HUDEP-2 (cell line): Measurements from ENCODE around the gene CEP89.
"Not testable (repeated sequence)": the region's sequence is repeated elsewhere in the genome, so short reads cannot be mapped to it uniquely, and the experiment has no call there.

Experiments
- DNase-seq, 76 experiments: peaks; one replicate each; lab custom pipeline; 2025; ENCODE audit not compliant: unreplicated experiment in 76 of 76; lab: John Stamatoyannopoulos, UW

CEP89 gene

GRCh38 chr19:32901504-32902161, 70.1 kb downstream of the CEP89 start:
- DNase-seq = no peak

GRCh38 chr19:32896516-32897214, 75.1 kb downstream of the CEP89 start:
- no peak for DNase-seq

- no peak for DNase-seq
Measured at GRCh38 chr19:32895384-32895783, 76.4 kb downstream of the CEP89 start.

GRCh38 chr19:32891609-32892008, 80.1 kb downstream of the CEP89 start:
- DNase-seq = no peak

GRCh38 chr19:32890841-32891240, 80.9 kb downstream of the CEP89 start:
- no peak for DNase-seq

- DNase-seq = no peak
Measured at GRCh38 chr19:32890326-32890725, 81.4 kb downstream of the CEP89 start.

GRCh38 chr19:32889137-32889934, 82.4 kb downstream of the CEP89 start:
- no peak for DNase-seq

GRCh38 chr19:32887572-32888215, 84.1 kb downstream of the CEP89 start:
- no peak for DNase-seq

GRCh38 chr19:32886241-32886640, 85.5 kb downstream of the CEP89 start:
- no peak for DNase-seq

- not testable (repeated sequence) for DNase-seq
Measured at GRCh38 chr19:32885255-32885654, 86.5 kb downstream of the CEP89 start.

- DNase-seq = no peak
Measured at GRCh38 chr19:32881766-32882165, 90.0 kb downstream of the CEP89 start.

- no peak for DNase-seq
Measured at GRCh38 chr19:32880622-32881021, 91.1 kb downstream of the CEP89 start.

- DNase-seq = no peak
Measured at GRCh38 chr19:32879741-32880140, 92.0 kb downstream of the CEP89 start.

- no peak for DNase-seq
Measured at GRCh38 chr19:32878988-32879387, 92.8 kb downstream of the CEP89 start.

- DNase-seq = no peak
Measured at GRCh38 chr19:32877977-32878745, 93.6 kb downstream of the CEP89 start.

GRCh38 chr19:32877323-32877912, 94.3 kb downstream of the CEP89 start:
- no peak for DNase-seq

GRCh38 chr19:32876919-32877285, 94.9 kb downstream of the CEP89 start:
- no peak for DNase-seq

GRCh38 chr19:32876236-32876918, 95.4 kb downstream of the CEP89 start:
- DNase-seq = no peak

- no peak for DNase-seq
Measured at GRCh38 chr19:32875428-32875827, 96.3 kb downstream of the CEP89 start.

GRCh38 chr19:32874605-32875004, 97.2 kb downstream of the CEP89 start:
- DNase-seq = no peak
